SU-DHL-6 (cell line): ENCODE results near the gene PNMA1.

Experiments used
- H2AFZ ChIP-seq: fragments of 200-600 bp; sonication (generic); 2 replicates; pipeline ENCODE4 v1.6.1; 2014; ENCODE audit warnings: low read depth, mild to moderate bottlenecking, moderate library complexity, mixed read lengths, antibody characterized with exemption, low read length; ENCODE audit not compliant: severe bottlenecking
- H3F3A ChIP-seq: fragments of 200-600 bp; shearing (Covaris generic); 2 replicates; pipeline ENCODE4 v1.6.0; 2016; ENCODE audit warnings: antibody characterized with exemption, mild to moderate bottlenecking; ENCODE audit not compliant: insufficient read depth
- H3K27ac ChIP-seq: fragments of 200-600 bp; sonication (generic); 2 replicates; pipeline ENCODE4 v1.5.1; 2016; ENCODE audit warnings: low read depth, mild to moderate bottlenecking, low read length, moderate library complexity, mixed read lengths
- H3K27me3 ChIP-seq: fragments of 200-600 bp; sonication (generic), shearing (Covaris generic); 2 replicates; pipeline ENCODE4 v1.6.0; 2014; ENCODE audit warnings: mild to moderate bottlenecking, low read length
- H3K36me3 ChIP-seq: fragments of 200-600 bp; sonication (generic); 2 replicates; pipeline ENCODE4 v1.6.1; 2014; ENCODE audit warnings: mild to moderate bottlenecking, low read length, mixed read lengths
- H3K4me2 ChIP-seq: fragments of 300-600, 200-600 bp; shearing (Covaris generic), sonication (generic); 2 replicates; pipeline ENCODE4 v1.6.0; 2014; ENCODE audit warnings: low read length, low read depth, mild to moderate bottlenecking; ENCODE audit not compliant: poor library complexity, severe bottlenecking
- H3K4me3 ChIP-seq: fragments of 200-600 bp; sonication (generic); 2 replicates; pipeline ENCODE4 v1.5.1; 2014; ENCODE audit warnings: antibody characterized with exemption, low read length, mild to moderate bottlenecking, mixed read lengths; ENCODE audit not compliant: insufficient read depth, poor library complexity, severe bottlenecking
- H3K79me2 ChIP-seq: fragments of 200-600 bp; sonication (generic); 2 replicates; pipeline ENCODE4 v1.6.1; 2014; ENCODE audit warnings: mild to moderate bottlenecking, low read length, moderate library complexity; ENCODE audit not compliant: insufficient read depth
- H3K9ac ChIP-seq: fragments of 200-600 bp; sonication (generic); 2 replicates; pipeline ENCODE4 v1.7.0; 2014; ENCODE audit warnings: mild to moderate bottlenecking, low read length
- H3K9me2 ChIP-seq: fragments of 200-600 bp; sonication (generic); replicated peaks from 2 replicates; pipeline ENCODE4 v1.6.1; 2014; ENCODE audit warnings: low read length; ENCODE audit not compliant: insufficient read depth
- H3K9me3 ChIP-seq: fragments of 200-600 bp; sonication (generic); 2 replicates; pipeline ENCODE4 v1.6.1; 2014; ENCODE audit warnings: low read length, mixed read lengths; ENCODE audit not compliant: insufficient read depth
- H4K20me1 ChIP-seq: fragments of 200-600 bp; sonication (generic); 2 replicates; pipeline ENCODE4 v1.6.1; 2014; ENCODE audit warnings: low read depth, mild to moderate bottlenecking, antibody characterized with exemption, low read length, moderate library complexity, mixed read lengths
- EZH2phosphoT487 ChIP-seq: fragments of 200-600 bp; sonication (generic), shearing (Covaris generic); conservative IDR thresholded peaks from 2 replicates; pipeline ENCODE4 v1.6.1; 2018; ENCODE audit warnings: mild to moderate bottlenecking, antibody characterized with exemption, low read length, moderate library complexity, mixed read lengths
- TF ChIP-seq, protein P1 (sequence below): fragments of 200-600 bp; sonication (generic); IDR thresholded peaks from one replicate; pipeline ENCODE4 v1.5.1; 2017; ENCODE audit warnings: antibody characterized with exemption, mild to moderate bottlenecking, low read length, moderate library complexity; ENCODE audit not compliant: insufficient read depth, poor library complexity, severe bottlenecking

Gene PNMA1

GRCh38 chr14:73678698-73679097, 35.5 kb downstream of the PNMA1 start:
- no peaks in the 10 kb centered on the region for H4K20me1 ChIP-seq
- H3K27me3 ChIP-seq = no peaks in the 10 kb centered on the region
- 0 out of 2 replicates have a peak, but pooled peaks cover 4% of the 10 kb centered on the region for H3F3A ChIP-seq
- H3K4me2 ChIP-seq = no peak overlapping the region
- TF ChIP-seq, protein P1, sequence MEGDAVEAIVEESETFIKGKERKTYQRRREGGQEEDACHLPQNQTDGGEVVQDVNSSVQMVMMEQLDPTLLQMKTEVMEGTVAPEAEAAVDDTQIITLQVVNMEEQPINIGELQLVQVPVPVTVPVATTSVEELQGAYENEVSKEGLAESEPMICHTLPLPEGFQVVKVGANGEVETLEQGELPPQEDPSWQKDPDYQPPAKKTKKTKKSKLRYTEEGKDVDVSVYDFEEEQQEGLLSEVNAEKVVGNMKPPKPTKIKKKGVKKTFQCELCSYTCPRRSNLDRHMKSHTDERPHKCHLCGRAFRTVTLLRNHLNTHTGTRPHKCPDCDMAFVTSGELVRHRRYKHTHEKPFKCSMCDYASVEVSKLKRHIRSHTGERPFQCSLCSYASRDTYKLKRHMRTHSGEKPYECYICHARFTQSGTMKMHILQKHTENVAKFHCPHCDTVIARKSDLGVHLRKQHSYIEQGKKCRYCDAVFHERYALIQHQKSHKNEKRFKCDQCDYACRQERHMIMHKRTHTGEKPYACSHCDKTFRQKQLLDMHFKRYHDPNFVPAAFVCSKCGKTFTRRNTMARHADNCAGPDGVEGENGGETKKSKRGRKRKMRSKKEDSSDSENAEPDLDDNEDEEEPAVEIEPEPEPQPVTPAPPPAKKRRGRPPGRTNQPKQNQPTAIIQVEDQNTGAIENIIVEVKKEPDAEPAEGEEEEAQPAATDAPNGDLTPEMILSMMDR = no peak
- no peak for TF ChIP-seq EZH2phosphoT487
- no peaks in the 10 kb centered on the region for H3K9me2 ChIP-seq
- no peaks in the 10 kb centered on the region for H3K79me2 ChIP-seq
- H3K4me3 ChIP-seq = no peak overlapping the region
- H3K36me3 ChIP-seq = no peaks in the 10 kb centered on the region
- no peak overlapping the region for H3K27ac ChIP-seq
- H3K9ac ChIP-seq = no peak overlapping the region
- H2AFZ ChIP-seq = no peak overlapping the region
- H3K9me3 ChIP-seq = no peaks in the 10 kb centered on the region

GRCh38 chr14:73674986-73675385, 39.2 kb downstream of the PNMA1 start:
- no peak overlapping the region for H3K4me2 ChIP-seq
- 0 out of 2 replicates have a peak, but pooled peaks cover 4% of the 10 kb centered on the region for H3F3A ChIP-seq
- H4K20me1 ChIP-seq = no peaks in the 10 kb centered on the region
- no peak for TF ChIP-seq EZH2phosphoT487
- TF ChIP-seq, protein P1 = no peak
- H3K4me3 ChIP-seq = no peak overlapping the region
- H3K27ac ChIP-seq = no peak overlapping the region
- no peak overlapping the region for H3K9ac ChIP-seq
- H3K27me3 ChIP-seq = no peaks in the 10 kb centered on the region
- no peaks in the 10 kb centered on the region for H3K36me3 ChIP-seq
- H2AFZ ChIP-seq = no peak overlapping the region
- H3K9me2 ChIP-seq = no peaks in the 10 kb centered on the region
- H3K9me3 ChIP-seq = no peaks in the 10 kb centered on the region
- no peaks in the 10 kb centered on the region for H3K79me2 ChIP-seq

DNA sequence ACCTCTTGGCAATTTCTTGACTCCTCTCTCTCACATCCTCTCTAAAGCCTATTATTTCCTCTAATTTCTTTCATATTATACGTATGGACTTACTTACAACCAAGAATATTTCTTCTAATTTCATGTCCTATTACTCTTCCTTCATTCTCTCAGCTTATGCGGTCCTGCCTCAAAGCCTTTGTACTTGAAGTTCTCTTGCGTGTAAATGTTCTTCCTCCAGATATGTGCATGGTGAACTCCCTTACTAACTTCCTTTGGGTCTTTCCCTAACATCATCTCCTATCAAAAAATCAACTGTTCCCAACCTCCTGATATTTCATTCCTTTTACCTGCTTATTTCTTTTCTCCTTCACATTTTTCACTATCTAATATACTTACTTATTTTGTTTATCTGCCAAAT, 46.3 kb downstream of the PNMA1 start:
- TF ChIP-seq, protein P1 = no peak
- no peak for TF ChIP-seq EZH2phosphoT487
- Histone ChIP-seq H3K9ac (no peak overlapping the region), H3K27me3 (no peaks in the 10 kb centered on the region), H3K36me3 (no peaks in the 10 kb centered on the region), H3K4me2 (no peak overlapping the region), H2AFZ (no peak overlapping the region), H3K9me3 (no peaks in the 10 kb centered on the region), H3F3A (no peaks in the 10 kb centered on the region; the same call in 1 of the 2 replicates), H4K20me1 (no peaks in the 10 kb centered on the region), H3K9me2 (no peaks in the 10 kb centered on the region), H3K27ac (no peak overlapping the region), H3K79me2 (no peaks in the 10 kb centered on the region), H3K4me3 (no peak overlapping the region)
